Type B pancreatic cell (in vitro differentiated cells): ENCODE results near the gene TMEM184B. TPM values are rescaled to one million over a fixed set of nuclear protein-coding genes. Genes with fewer than 3 reads are reported as not detected.

Experiments
- DNase-seq: peaks from one replicate; pipeline ENCODE4 v3.0.0; 2021; ENCODE audit warnings: mixed read lengths; ENCODE audit not compliant: unreplicated experiment; ENCODE audit errors: extremely low spot score
- H3K27ac Mint-ChIP-seq: 2 replicates; pipeline ENCODE4 v1.8.0; 2021; ENCODE audit warnings: mild to moderate bottlenecking, mixed read lengths
- H3K27me3 Mint-ChIP-seq: 2 replicates; pipeline ENCODE4 v1.8.0; 2021; ENCODE audit warnings: mixed read lengths
- H3K36me3 Mint-ChIP-seq: 2 replicates; pipeline ENCODE4 v1.8.0; 2021; ENCODE audit warnings: mixed read lengths
- H3K4me1 Mint-ChIP-seq: one replicate; pipeline ENCODE4 v1.8.0; 2021; ENCODE audit warnings: mixed read lengths; ENCODE audit not compliant: unreplicated experiment
- H3K4me3 Mint-ChIP-seq: 2 replicates; pipeline ENCODE4 v1.8.0; 2021; ENCODE audit warnings: mild to moderate bottlenecking, mixed read lengths
- H3K9me3 Mint-ChIP-seq: 2 replicates; pipeline ENCODE4 v1.8.0; 2021; ENCODE audit warnings: mixed read lengths
- total RNA-seq: library from RNA; stranded (reverse); gene quantifications from 2 replicates; pipeline ENCODE4 v1.2.1, GENCODE V29; 2021; ENCODE audit warnings: low replicate concordance
- TF ChIP-seq, protein P1 (sequence below): fragments of 200-600 bp; sonication (generic); conservative IDR thresholded peaks from 2 replicates; pipeline ENCODE4 v1.5.0; 2021; ENCODE audit warnings: antibody characterized with exemption, mild to moderate bottlenecking

Gene TMEM184B
- total RNA-seq, 1 donor from 2014 or later, result 66.7 TPM

DNA sequence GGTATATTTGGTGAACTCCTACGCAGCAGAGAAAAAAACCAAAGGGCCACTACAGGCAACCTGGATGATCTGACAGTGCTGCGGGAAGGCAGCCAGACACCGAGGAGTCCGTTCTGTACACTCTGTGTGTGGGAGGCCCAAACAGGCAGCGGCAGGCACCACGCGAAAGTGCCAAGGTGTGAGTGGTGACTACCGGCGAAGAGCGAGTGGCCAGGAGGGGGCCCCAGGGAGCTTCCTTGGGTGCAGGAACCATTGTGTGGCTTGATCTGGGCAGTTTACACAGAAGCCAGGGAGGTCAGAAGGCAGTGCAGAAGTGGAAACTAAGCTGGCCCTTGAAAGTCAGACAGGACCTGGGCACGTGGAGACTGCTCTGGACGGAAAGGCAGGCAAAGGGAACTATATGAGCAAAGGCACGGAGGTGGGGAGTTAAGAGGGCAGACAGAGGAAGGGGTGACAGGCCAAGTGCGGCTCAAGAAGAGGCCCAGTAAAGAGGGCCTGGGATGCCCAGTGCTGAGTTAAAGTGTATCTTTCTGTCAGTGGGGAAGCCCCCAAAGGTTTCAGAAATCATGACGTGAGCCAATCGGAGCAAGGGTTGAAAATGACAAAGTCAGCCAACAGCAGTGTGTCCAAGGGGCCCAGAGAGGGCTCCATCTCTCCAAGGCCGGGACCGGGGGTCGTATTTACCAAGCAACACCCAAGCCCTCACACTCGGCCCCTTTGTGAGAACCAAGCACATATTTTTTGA, 10.6 kb downstream of the TMEM184B start:
- Mint-ChIP-seq H3K9me3 (no peaks in the 10 kb centered on the region), H3K4me3 (no peak overlapping the region)

DNA sequence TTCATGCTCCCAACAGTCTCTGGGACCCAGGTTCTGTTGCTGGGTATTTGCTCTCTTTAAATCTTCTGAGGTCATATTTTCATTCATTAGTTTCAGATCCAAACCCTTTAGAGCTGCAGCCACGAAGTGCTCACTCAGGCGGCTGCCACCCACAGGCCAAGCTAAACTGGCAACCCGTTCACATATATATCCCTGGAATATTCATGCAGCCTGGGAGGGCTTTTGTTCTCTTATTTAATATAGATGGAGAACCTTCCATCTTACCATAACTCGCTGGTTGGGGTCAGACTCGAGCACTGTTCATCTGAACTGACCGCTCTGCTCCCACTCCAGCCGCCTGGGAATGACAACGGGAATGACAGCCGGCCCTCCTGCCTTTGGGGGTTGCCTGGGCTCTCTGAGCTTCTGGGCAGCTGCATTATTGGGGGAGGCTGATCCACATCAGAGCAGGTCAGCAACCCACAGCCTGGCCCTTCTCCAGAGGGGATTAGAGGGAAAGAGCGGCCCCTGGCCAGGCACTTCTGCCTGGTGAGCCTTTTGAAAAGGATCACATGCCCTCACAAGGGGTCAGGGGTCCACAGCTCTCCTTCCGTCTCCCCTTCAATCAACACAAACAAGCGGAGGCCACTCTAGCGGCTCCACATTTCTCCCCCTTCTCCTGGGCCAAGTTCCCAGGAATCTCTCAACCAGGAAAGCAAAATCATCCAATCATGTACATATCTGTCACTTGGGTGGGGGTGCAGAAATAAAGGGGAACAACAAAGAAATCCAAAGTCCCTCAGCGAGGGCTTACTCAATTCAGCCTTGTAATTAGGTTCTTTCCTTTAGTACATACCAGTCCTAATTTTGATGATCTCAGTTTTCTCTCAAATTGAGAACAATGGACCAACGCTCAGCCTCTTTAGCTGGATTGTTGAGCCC, 11.8 kb downstream of the TMEM184B start:
- Mint-ChIP-seq H3K9me3 (no peaks in the 10 kb centered on the region), H3K4me1 (peaks cover 42% of the 10 kb centered on the region), H3K4me3 (peak overlapping the region; percentile 31), H3K27me3 (no peaks in the 10 kb centered on the region), H3K36me3 (peaks cover 10% of the 10 kb centered on the region), H3K27ac (peak overlapping the region; percentile 52)
- no peak for DNase-seq
- TF ChIP-seq, protein P1, sequence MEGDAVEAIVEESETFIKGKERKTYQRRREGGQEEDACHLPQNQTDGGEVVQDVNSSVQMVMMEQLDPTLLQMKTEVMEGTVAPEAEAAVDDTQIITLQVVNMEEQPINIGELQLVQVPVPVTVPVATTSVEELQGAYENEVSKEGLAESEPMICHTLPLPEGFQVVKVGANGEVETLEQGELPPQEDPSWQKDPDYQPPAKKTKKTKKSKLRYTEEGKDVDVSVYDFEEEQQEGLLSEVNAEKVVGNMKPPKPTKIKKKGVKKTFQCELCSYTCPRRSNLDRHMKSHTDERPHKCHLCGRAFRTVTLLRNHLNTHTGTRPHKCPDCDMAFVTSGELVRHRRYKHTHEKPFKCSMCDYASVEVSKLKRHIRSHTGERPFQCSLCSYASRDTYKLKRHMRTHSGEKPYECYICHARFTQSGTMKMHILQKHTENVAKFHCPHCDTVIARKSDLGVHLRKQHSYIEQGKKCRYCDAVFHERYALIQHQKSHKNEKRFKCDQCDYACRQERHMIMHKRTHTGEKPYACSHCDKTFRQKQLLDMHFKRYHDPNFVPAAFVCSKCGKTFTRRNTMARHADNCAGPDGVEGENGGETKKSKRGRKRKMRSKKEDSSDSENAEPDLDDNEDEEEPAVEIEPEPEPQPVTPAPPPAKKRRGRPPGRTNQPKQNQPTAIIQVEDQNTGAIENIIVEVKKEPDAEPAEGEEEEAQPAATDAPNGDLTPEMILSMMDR, result peak; percentile 29

More for the DNA sequence above, 10.6 kb downstream of the TMEM184B start:
- no peaks in the 10 kb centered on the region for H3K27me3 Mint-ChIP-seq
- peaks cover 39% of the 10 kb centered on the region for H3K4me1 Mint-ChIP-seq
- peaks cover 10% of the 10 kb centered on the region for H3K36me3 Mint-ChIP-seq
- TF ChIP-seq, protein P1, result peak; percentile 61
- DNase-seq, result no peak
- no peak overlapping the region for H3K27ac Mint-ChIP-seq

DNA sequence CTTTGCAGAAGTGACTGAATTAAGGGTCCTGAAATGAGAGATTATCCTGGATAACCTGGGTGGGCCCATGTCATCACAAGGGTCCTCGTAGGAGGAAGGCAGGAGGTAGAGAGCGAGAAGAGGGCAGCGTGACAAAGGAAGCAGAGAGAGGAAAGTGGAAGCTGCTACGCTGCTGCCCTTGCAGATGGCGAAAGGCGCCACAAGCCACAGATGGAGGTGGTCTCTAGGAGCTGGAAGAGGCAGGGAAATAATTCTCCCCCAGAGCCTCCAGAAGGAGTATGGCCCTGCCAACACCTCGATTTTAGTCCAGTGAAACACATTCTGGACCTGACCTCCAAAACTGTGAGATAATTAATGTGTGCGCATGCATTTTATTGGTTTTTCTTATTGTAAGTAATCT, 13.4 kb downstream of the TMEM184B start:
- Mint-ChIP-seq H3K4me1 (peaks cover 42% of the 10 kb centered on the region), H3K4me3 (peak overlapping the region; percentile 18), H3K9me3 (no peaks in the 10 kb centered on the region), H3K27ac (peak overlapping the region; percentile 3), H3K27me3 (no peaks in the 10 kb centered on the region), H3K36me3 (peaks cover 5% of the 10 kb centered on the region)
- no peak for DNase-seq
- TF ChIP-seq, protein P1, result no peak

DNA sequence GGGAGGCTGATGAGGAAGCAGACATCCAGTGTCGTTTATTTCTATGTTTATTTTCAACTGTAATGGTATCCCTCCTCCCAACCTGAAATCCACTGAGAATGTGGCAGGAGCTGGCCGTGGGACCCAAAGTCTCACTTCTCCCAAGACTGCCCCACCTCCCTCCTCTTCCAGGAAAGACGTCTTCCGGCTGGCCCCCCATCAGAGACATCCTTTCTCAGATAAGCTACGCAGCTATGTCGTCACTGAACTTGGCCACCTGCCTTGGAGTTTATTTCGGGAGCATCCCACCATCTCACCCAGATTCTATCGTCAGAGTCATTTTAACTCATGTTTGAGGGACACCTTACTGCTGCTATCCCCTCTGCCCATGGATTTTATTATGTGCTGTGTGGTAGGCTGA, 13.9 kb downstream of the TMEM184B start:
- H3K27me3 Mint-ChIP-seq, result no peaks in the 10 kb centered on the region
- H3K4me1 Mint-ChIP-seq, result peaks cover 42% of the 10 kb centered on the region
- DNase-seq, result no peak
- H3K9me3 Mint-ChIP-seq, result no peaks in the 10 kb centered on the region
- TF ChIP-seq, protein P1, result no peak
- H3K4me3 Mint-ChIP-seq, result no peak overlapping the region
- H3K36me3 Mint-ChIP-seq, result peaks cover 5% of the 10 kb centered on the region
- H3K27ac Mint-ChIP-seq, result peak overlapping the region; percentile 3

DNA sequence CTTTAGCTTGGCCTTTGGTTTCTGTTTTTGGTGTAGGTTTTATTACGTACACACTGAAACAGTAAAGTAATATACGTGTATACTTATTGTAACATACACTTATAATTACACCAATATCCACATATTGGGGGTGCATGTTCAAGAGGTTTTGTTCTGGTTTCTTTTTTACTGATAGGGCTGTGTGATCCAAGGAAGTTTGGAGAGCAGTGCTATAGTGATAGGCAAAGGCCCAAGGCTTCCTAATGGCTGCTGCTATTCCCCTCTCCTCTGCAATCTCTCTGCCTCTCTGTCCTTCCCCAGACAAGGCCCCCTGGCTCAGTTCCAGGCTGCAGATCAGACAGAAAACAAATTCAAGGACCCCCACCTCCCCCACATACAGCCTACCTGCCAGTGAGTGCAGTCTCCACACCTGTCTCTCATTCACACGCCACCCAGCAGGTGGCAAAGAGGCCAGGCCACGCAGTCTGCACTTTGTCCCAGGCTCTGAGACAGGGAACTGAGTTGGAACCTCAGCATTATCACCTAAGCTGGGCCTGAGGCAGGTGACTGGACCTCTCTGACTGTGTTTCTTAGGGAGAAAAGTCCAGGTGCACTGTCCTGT, 15.1 kb downstream of the TMEM184B start:
- no peak overlapping the region for H3K4me3 Mint-ChIP-seq
- no peaks in the 10 kb centered on the region for H3K36me3 Mint-ChIP-seq
- no peaks in the 10 kb centered on the region for H3K9me3 Mint-ChIP-seq
- TF ChIP-seq, protein P1, result no peak
- peak overlapping the region; percentile 76 for H3K27ac Mint-ChIP-seq
- H3K4me1 Mint-ChIP-seq, result peaks cover 42% of the 10 kb centered on the region
- DNase-seq, result no peak
- H3K27me3 Mint-ChIP-seq, result no peaks in the 10 kb centered on the region
